A673 (cell line): ENCODE results near the gene ZER1. TPM values are rescaled to one million over a fixed set of nuclear protein-coding genes. Genes with fewer than 3 reads are reported as not detected.

Source experiments
- BruUV-seq: library from RNA; stranded (reverse); fragments of 400-500 nt; replicated peaks from 2 replicates; lab custom pipeline; 2021; lab: Mats Ljungman, UMichigan
- CTCF ChIA-PET: fragments of 300-600 bp; sonication (Branson Sonifier 250); formaldehyde crosslinking; loops from one replicate; lab custom pipeline; 2022; ENCODE audit warnings: antibody characterized with exemption; lab: Charles Lee
- POLR2A ChIA-PET: fragments of 300-600 bp; sonication (Branson Sonifier 250); formaldehyde crosslinking; loops from one replicate; lab custom pipeline; 2022; ENCODE audit warnings: antibody characterized with exemption; ENCODE audit not compliant: low non-redundant PET; lab: Charles Lee
- DNase-seq: peaks from one replicate; pipeline ENCODE4 v3.0.0-alpha.2; 2015; ENCODE audit warnings: low spot score
- H3K27ac ChIP-seq: fragments of 200-600 bp; sonication (generic); 2 replicates; pipeline ENCODE4 v1.5.1; 2016; ENCODE audit warnings: mixed run types, low read depth, mild to moderate bottlenecking, mixed read lengths, antibody characterized with exemption, low read length; ENCODE audit not compliant: poor library complexity, severe bottlenecking
- H3K27me3 ChIP-seq: fragments of 200-600 bp; sonication (generic); replicated peaks from 2 replicates; pipeline ENCODE4 v1.6.1; 2017; ENCODE audit warnings: mixed run types, low read depth, mild to moderate bottlenecking, mixed read lengths, antibody characterized with exemption, low read length; ENCODE audit not compliant: insufficient read depth, poor library complexity
- H3K36me3 ChIP-seq: fragments of 200-600 bp; sonication (generic); 2 replicates; pipeline ENCODE4 v1.6.1; 2016; ENCODE audit warnings: mixed run types, mild to moderate bottlenecking, mixed read lengths, antibody characterized with exemption, low read length; ENCODE audit not compliant: insufficient read depth, poor library complexity, severe bottlenecking
- H3K4me1 ChIP-seq: fragments of 200-600 bp; sonication (generic); 2 replicates; pipeline ENCODE4 v1.6.1; 2017; ENCODE audit warnings: mixed run types, mild to moderate bottlenecking, mixed read lengths, antibody characterized with exemption, low read length; ENCODE audit not compliant: insufficient read depth, poor library complexity, severe bottlenecking
- H3K4me3 ChIP-seq: fragments of 200-600 bp; sonication (generic); 2 replicates; pipeline ENCODE4 v1.5.1; 2016; ENCODE audit warnings: low read depth, mixed run types, mild to moderate bottlenecking, mixed read lengths, low read length; ENCODE audit not compliant: poor library complexity, severe bottlenecking
- H3K9me3 ChIP-seq: fragments of 200-600 bp; sonication (generic); 2 replicates; pipeline ENCODE4 v1.6.1; 2016; ENCODE audit warnings: mixed run types, low read depth, mild to moderate bottlenecking, mixed read lengths, antibody characterized with exemption, low read length; ENCODE audit not compliant: poor library complexity, severe bottlenecking
- CTCF ChIP-seq: fragments of 300-800, 200-600 bp; sonication (generic); conservative IDR thresholded peaks from 2 replicates; pipeline ENCODE4 v1.5.1; 2017; ENCODE audit warnings: low read depth, mild to moderate bottlenecking, antibody characterized with exemption, low read length, moderate library complexity, mixed read lengths
- EZH2 ChIP-seq: fragments of 200-600 bp; sonication (generic); IDR thresholded peaks from 2 replicates; pipeline ENCODE4 v1.6.1; 2017; ENCODE audit warnings: borderline replicate concordance, low read depth, mild to moderate bottlenecking, mixed read lengths, antibody characterized with exemption, low read length; ENCODE audit not compliant: poor library complexity, severe bottlenecking
- intact Hi-C: fragments of 100-400 bp; cut with micrococcal nuclease; formaldehyde crosslinking; loops from one replicate; pipeline ENCODE4 v1.10.0; 2022; ENCODE audit not compliant: unreplicated experiment
- total RNA-seq: library from RNA; stranded (reverse); gene quantifications from 2 replicates; pipeline ENCODE4 v1.2.3, GENCODE V29; 2021

Gene ZER1
- total RNA-seq, 1 experiment from 2014 or later = 12.9 TPM

GRCh38 chr9:128718047-128718446, 53.7 kb downstream of the ZER1 start:
- TF ChIP-seq CTCF = no peak
- TF ChIP-seq EZH2 = no peak
- peaks cover 6% of the 10 kb centered on the region for H3K36me3 ChIP-seq
- H3K27me3 ChIP-seq = no peaks in the 10 kb centered on the region
- no peaks in the 10 kb centered on the region for H3K9me3 ChIP-seq
- no peaks in the 10 kb centered on the region for H3K4me1 ChIP-seq
- H3K4me3 ChIP-seq = no peak overlapping the region
- POLR2A ChIA-PET = interaction anchor here (0.9 kb wide), 1 partner anchor 663 kb away, joined by 10 read pairs; no protein-coding TSS in a partner anchor
- DNase-seq = no peak
- BruUV-seq = no TSS peak
- no peak overlapping the region for H3K27ac ChIP-seq
- intact Hi-C loops = no loop called here
- CTCF ChIA-PET = no interaction called here

GRCh38 chr9:128716581-128717254, 55.0 kb downstream of the ZER1 start:
- TF ChIP-seq EZH2 (no peak), CTCF (no peak)
- intact Hi-C loops = no loop called here
- Histone ChIP-seq H3K4me1 (no peaks in the 10 kb centered on the region), H3K9me3 (no peaks in the 10 kb centered on the region), H3K27ac (no peak overlapping the region), H3K36me3 (peaks cover 3% of the 10 kb centered on the region), H3K27me3 (no peaks in the 10 kb centered on the region), H3K4me3 (no peak overlapping the region)
- DNase-seq = no peak
- ChIA-PET POLR2A (no interaction called here), CTCF (no interaction called here)
- BruUV-seq = no TSS peak

- no peaks in the 10 kb centered on the region for H3K27me3 ChIP-seq
- no peaks in the 10 kb centered on the region for H3K9me3 ChIP-seq
- ChIA-PET CTCF (no interaction called here), POLR2A (no interaction called here)
- H3K4me1 ChIP-seq = no peaks in the 10 kb centered on the region
- DNase-seq = no peak
- TF ChIP-seq CTCF (no peak), EZH2 (no peak)
- no peak overlapping the region for H3K27ac ChIP-seq
- no peak overlapping the region for H3K4me3 ChIP-seq
- BruUV-seq = no TSS peak
- intact Hi-C loops = no loop called here
- no peaks in the 10 kb centered on the region for H3K36me3 ChIP-seq
These were observed 56.3 kb downstream of the ZER1 start for GRCh38 chr9:128715436-128715750.
